HepG2 (cell line): ENCODE data around the gene ALPK3. TPM values are rescaled to one million over a fixed set of nuclear protein-coding genes. Genes with fewer than 3 reads are reported as not detected.

Experiments
- DBP ChIP-seq: sonication (generic); formaldehyde crosslinking; IDR thresholded peaks from 2 replicates; pipeline ENCODE4 v1.4.0; 2020; ENCODE audit warnings: missing genetic modification reagents; ENCODE audit errors: not compliant biosample characterization
- HIC2 ChIP-seq: sonication (generic); formaldehyde crosslinking; IDR thresholded peaks from 2 replicates; pipeline ENCODE4 v1.9.0; 2022; ENCODE audit warnings: low read depth, missing genetic modification reagents
- HOMEZ ChIP-seq: IDR thresholded peaks from 2 replicates; pipeline ENCODE4 v1.6.1; 2016; ENCODE audit warnings: low read depth
- LBX2 ChIP-seq: sonication (generic); formaldehyde crosslinking; IDR thresholded peaks from 2 replicates; pipeline ENCODE4 v1.5.0; 2020; ENCODE audit warnings: missing genetic modification reagents, mild to moderate bottlenecking, borderline replicate concordance
- NRL ChIP-seq: sonication (generic); formaldehyde crosslinking; IDR thresholded peaks from 2 replicates; pipeline ENCODE4 v1.5.0; 2020; ENCODE audit warnings: missing genetic modification reagents, mild to moderate bottlenecking, moderate library complexity, borderline replicate concordance
- PCBP2 ChIP-seq: fragments of 200-400 bp; formaldehyde crosslinking; optimal IDR thresholded peaks from 2 replicates; pipeline ENCODE3; 2018; ENCODE audit warnings: low read length, low read depth; ENCODE audit not compliant: poor library complexity, severe bottlenecking
- YEATS2 ChIP-seq: sonication (generic); formaldehyde crosslinking; IDR thresholded peaks from 2 replicates; pipeline ENCODE4 v1.4.0; 2020; ENCODE audit warnings: missing genetic modification reagents, borderline replicate concordance
- ZKSCAN8 ChIP-seq: IDR thresholded peaks from 2 replicates; pipeline ENCODE4 v1.6.1; 2016; ENCODE audit warnings: borderline replicate concordance, missing genetic modification reagents, missing compliant biosample characterization
- ZNF331 ChIP-seq: sonication (generic); formaldehyde crosslinking; IDR thresholded peaks from 2 replicates; pipeline ENCODE4 v1.4.0; 2020; ENCODE audit warnings: missing genetic modification reagents
- ZNF407 ChIP-seq: sonication (generic); formaldehyde crosslinking; IDR thresholded peaks from one replicate; pipeline ENCODE4 v1.5.1; 2020; ENCODE audit warnings: mild to moderate bottlenecking, missing genetic modification reagents; ENCODE audit errors: not compliant biosample characterization
- ZNF704 ChIP-seq: sonication (generic); formaldehyde crosslinking; IDR thresholded peaks from 2 replicates; pipeline ENCODE4 v1.8.1; 2023; ENCODE audit warnings: mild to moderate bottlenecking, inconsistent platforms, moderate library complexity, missing genetic modification reagents, borderline replicate concordance
- ZNF839 ChIP-seq: sonication (generic); formaldehyde crosslinking; IDR thresholded peaks from 2 replicates; pipeline ENCODE4 v1.4.0; 2020; ENCODE audit warnings: missing genetic modification reagents, mild to moderate bottlenecking, borderline replicate concordance
- polyA plus RNA-seq, 8 experiments: library from polyadenylated mRNA; depleted of rRNA in 3 of 8; stranded (reverse) in 7 of 8; unstranded in 1 of 8; fragments of >200 nt; fragmentation: Illumina TruSeq in 4 of 8; extraction: Trizol in 4 of 8; gene quantifications; 2 replicates each; pipeline versions ENCODE4 v1.2.1 to v1.2.3, GENCODE V29; 2011 to 2016; ENCODE audit warnings: low read depth in 4 of 8, missing spikeins in 1 of 8, mixed read lengths in 1 of 8; ENCODE audit not compliant: insufficient read depth in 1 of 8
- total RNA-seq, 5 experiments: library from RNA; depleted of rRNA; stranded (reverse); fragments of >200 nt; fragmentation: Illumina TruSeq; extraction: Trizol; gene quantifications; 2 replicates each; pipeline ENCODE4 v1.2.3, GENCODE V29; 2016; ENCODE audit warnings: low read depth in 1 of 5

The ALPK3 gene
- total and polyA plus RNA-seq, 2 of the 13 experiments (the other 11 are each of a cell fraction or from before 2014, with no cell fraction given) = 0.04 to 0.42 TPM

- TF ChIP-seq ZNF407 (CRISPR knock-in tag) (no peak), ZKSCAN8 (no peak), HIC2 (no peak), YEATS2 (CRISPR knock-in tag) (no peak), PCBP2 (no peak), ZNF839 (CRISPR knock-in tag) (no peak), DBP (CRISPR knock-in tag) (no peak), HOMEZ (CRISPR knock-in tag) (no peak; the same call in 1 of the 2 replicates), LBX2 (no peak), NRL (CRISPR knock-in tag) (no peak), ZNF704 (CRISPR knock-in tag) (no peak), ZNF331 (0 out of 2 replicates have a peak, but pooled peaks have one; percentile 9)
These were observed 1.3 kb downstream of the ALPK3 start (continued) for GRCh38 chr15:84818261-84819131.
